Esophagus muscularis mucosa (tissue), 4 donors: ENCODE results near the gene EDC3.

Experiments
- CTCF ChIP-seq, 3 experiments: fragments of 200-600 bp in 2 of 3; fragments of 450-650 bp in 1 of 3; sonication (generic) in 2 of 3; IDR thresholded peaks; one replicate each; pipeline ENCODE4 v1.5.1; 2017 to 2019; ENCODE audit warnings: antibody characterized with exemption in 3 of 3, mild to moderate bottlenecking in 2 of 3, moderate library complexity in 1 of 3
- EP300 ChIP-seq: sonication (generic); formaldehyde crosslinking; IDR thresholded peaks from one replicate; pipeline ENCODE4 v1.6.1; 2017; ENCODE audit warnings: antibody characterized with exemption
- POLR2A ChIP-seq: fragments of 450-650 bp; IDR thresholded peaks from one replicate; pipeline ENCODE4 v1.6.1; 2017; ENCODE audit warnings: antibody characterized with exemption, moderate library complexity, mild to moderate bottlenecking, low read depth
- POLR2AphosphoS5 ChIP-seq, 2 donors: sonication (generic); formaldehyde crosslinking; IDR thresholded peaks; one replicate each; pipeline ENCODE4 v1.6.1; 2017; ENCODE audit warnings: antibody characterized with exemption in 2 of 2

- TF ChIP-seq CTCF (IDR thresholded peaks at IDR 0.05) = no peak
- no peak for TF ChIP-seq POLR2A
- TF ChIP-seq EP300 = no peak
- TF ChIP-seq POLR2AphosphoS5 (IDR thresholded peaks at IDR 0.05) = no peak
These were observed 30.3 kb upstream of the EDC3 start for GRCh38 chr15:74725845-74726773.
